Keratinocyte (primary cell): ENCODE measurements around the gene TM9SF3. TPM values are rescaled to one million over a fixed set of nuclear protein-coding genes. Genes with fewer than 3 reads are reported as not detected.

Experiments used
- DNase-seq: peaks from one replicate; pipeline ENCODE4 v3.0.0-alpha.2; 2011; ENCODE audit warnings: low read depth, missing footprints, low spot score
- FAIRE-seq: peaks from 2 replicates; lab custom pipeline; 2011; peaks lifted over from hg19 to GRCh38; lab: Jason Lieb, UNC
- H2AFZ ChIP-seq: 2 replicates; pipeline ENCODE4 v1.6.0; 2012; ENCODE audit warnings: low read length, control low read depth, inconsistent platforms; ENCODE audit not compliant: control insufficient read depth
- H3K27ac ChIP-seq: 2 replicates; pipeline ENCODE4 v1.5.1; 2011; ENCODE audit warnings: low read length; ENCODE audit not compliant: control insufficient read depth, insufficient read depth
- H3K27me3 ChIP-seq: 3 replicates; pipeline ENCODE4 v1.6.0; 2011; ENCODE audit warnings: low read length; ENCODE audit not compliant: control insufficient read depth, insufficient read depth; ENCODE audit errors: extremely low read depth
- H3K36me3 ChIP-seq, 2 experiments: 2 replicates in 1 of 2; 3 replicates in 1 of 2; pipeline ENCODE4 v1.5.1; 2011; ENCODE audit warnings: low read length in 2 of 2, mild to moderate bottlenecking in 1 of 2; ENCODE audit not compliant: control insufficient read depth in 2 of 2, insufficient read depth in 2 of 2; ENCODE audit errors: extremely low read depth in 1 of 2
- H3K4me1 ChIP-seq: 3 replicates; pipeline ENCODE4 v1.5.1; 2011; ENCODE audit warnings: low read length; ENCODE audit not compliant: control insufficient read depth, insufficient read depth; ENCODE audit errors: extremely low read depth
- H3K4me2 ChIP-seq: 3 replicates; pipeline ENCODE4 v1.6.0; 2011; ENCODE audit warnings: low read depth, low read length; ENCODE audit not compliant: control insufficient read depth, insufficient read depth; ENCODE audit errors: extremely low read depth
- H3K4me3 ChIP-seq, 3 experiments: fragments of 200-600 bp in 1 of 3; sonication (generic) in 1 of 3; 2 replicates in 2 of 3; 3 replicates in 1 of 3; pipeline ENCODE4 v1.5.1; 2011 to 2016; ENCODE audit warnings: low read length in 3 of 3, mild to moderate bottlenecking in 3 of 3, control low read depth in 2 of 3, inconsistent platforms in 1 of 3, low read depth in 1 of 3, mixed read lengths in 1 of 3, mixed run types in 1 of 3, moderate library complexity in 1 of 3; ENCODE audit not compliant: control insufficient read depth in 2 of 3, insufficient read depth in 2 of 3; ENCODE audit errors: extremely low read depth in 1 of 3
- H3K79me2 ChIP-seq: 2 replicates; pipeline ENCODE4 v1.6.0; 2012; ENCODE audit warnings: low read length; ENCODE audit not compliant: control insufficient read depth, insufficient read depth
- H3K9ac ChIP-seq: 3 replicates; pipeline ENCODE4 v1.6.0; 2011; ENCODE audit warnings: low read length; ENCODE audit not compliant: control insufficient read depth, insufficient read depth; ENCODE audit errors: extremely low read depth
- H3K9me1 ChIP-seq: 3 replicates; pipeline ENCODE4 v1.6.0; 2011; ENCODE audit warnings: low read length; ENCODE audit not compliant: control insufficient read depth, insufficient read depth; ENCODE audit errors: extremely low read depth
- H3K9me3 ChIP-seq: 2 replicates; pipeline ENCODE4 v1.5.1; 2012; ENCODE audit warnings: low read depth, low read length; ENCODE audit not compliant: control insufficient read depth
- H4K20me1 ChIP-seq: 3 replicates; pipeline ENCODE4 v1.6.0; 2011; ENCODE audit warnings: low read length; ENCODE audit not compliant: control insufficient read depth, insufficient read depth; ENCODE audit errors: extremely low read depth
- CTCF ChIP-seq, 3 experiments: IDR thresholded peaks in 1 of 3; conservative IDR thresholded peaks in 1 of 3; optimal IDR thresholded peaks in 1 of 3; 2 replicates in 2 of 3; 3 replicates in 1 of 3; pipeline versions ENCODE3 to v1.5.1; 2011; ENCODE audit warnings: low read length in 3 of 3, mild to moderate bottlenecking in 3 of 3, moderate library complexity in 2 of 3, control low read depth in 1 of 3, inconsistent platforms in 1 of 3; ENCODE audit not compliant: insufficient read depth in 2 of 3; ENCODE audit errors: extremely low read depth in 1 of 3
- EZH2 ChIP-seq: IDR thresholded peaks from one replicate; pipeline ENCODE4 v1.6.1; 2012; ENCODE audit warnings: inconsistent platforms, mild to moderate bottlenecking, low read length, moderate library complexity
- dilution Hi-C: fragments of 300-500 bp; cut with MboI; formaldehyde crosslinking; loops from one replicate; pipeline ENCODE4 v1.7.0; 2020; ENCODE audit warnings: low sequenced_read_pairs; ENCODE audit not compliant: extremely low pct_ligation_motif_present
- polyA plus RNA-seq, 5 experiments: library from polyadenylated mRNA; depleted of rRNA in 3 of 5; stranded (reverse) in 3 of 5; stranded (forward) in 1 of 5; unstranded in 1 of 5; fragments of >200 nt; gene quantifications; 1 replicate in 1 of 5; 2 replicates in 3 of 5; 3 replicates in 1 of 5; pipeline versions ENCODE4 v1.2.1 to v1.2.3, GENCODE V29; 2011 to 2012; ENCODE audit warnings: missing spikeins in 2 of 5, low read depth in 1 of 5, low replicate concordance in 1 of 5

Gene TM9SF3
- polyA plus RNA-seq, 1 donor (not counting 4 experiments of a cell fraction or from before 2014, with no cell fraction given) = 90.0 TPM

GRCh38 chr10:96516337-96516736, 70.5 kb downstream of the TM9SF3 start:
- Histone ChIP-seq H4K20me1 (no peaks in the 10 kb centered on the region), H3K4me3 (no peak overlapping the region), H3K79me2 (no peaks in the 10 kb centered on the region), H3K9ac (no peak overlapping the region), H3K27me3 (peaks cover 15% of the 10 kb centered on the region), H3K9me3 (no peaks in the 10 kb centered on the region), H3K9me1 (no peaks in the 10 kb centered on the region), H3K4me2 (no peak overlapping the region), H3K36me3 (peaks cover 0 to 2% of the 10 kb centered on the region in 2 experiments), H3K27ac (no peak overlapping the region), H2AFZ (no peak overlapping the region), H3K4me1 (peaks cover 18% of the 10 kb centered on the region)
- FAIRE-seq = no peak
- no peak for DNase-seq
- dilution Hi-C loops = no loop called here
- TF ChIP-seq CTCF (optimal IDR thresholded peaks at IDR 0.05 in 1 of 3, IDR thresholded peaks at IDR 0.05 in 1 of 3, conservative IDR thresholded peaks at IDR 0.05 in 1 of 3; ENCODE audit: extremely low read depth in 1 of 3, insufficient read depth in 2 of 3, low read length in 3 of 3) = no peak
- no peak for TF ChIP-seq EZH2

- Histone ChIP-seq H2AFZ (peak within 1 kb of the TSS; percentile 56), H3K27ac (no peak within 1 kb of the TSS), H3K4me1 (peaks cover 24% of the 10 kb centered on the region), H3K79me2 (no peaks in the 10 kb centered on the region), H3K9me1 (no peaks in the 10 kb centered on the region), H3K4me2 (peak within 1 kb of the TSS; percentile 87), H3K27me3 (peaks cover 15% of the 10 kb centered on the region), H3K36me3 (no peaks in the 10 kb centered on the region), H3K9me3 (no peaks in the 10 kb centered on the region), H3K9ac (peak within 1 kb of the TSS; percentile 9), H4K20me1 (no peaks in the 10 kb centered on the region), H3K4me3 (peak within 1 kb of the TSS; percentile 44 to 60 (median 60))
- dilution Hi-C loops = no loop called here
- DNase-seq = peak; percentile 33
- FAIRE-seq = peak; percentile 13
- no peak for TF ChIP-seq EZH2
- TF ChIP-seq CTCF (optimal IDR thresholded peaks at IDR 0.05 in 1 of 3, IDR thresholded peaks at IDR 0.05 in 1 of 3, conservative IDR thresholded peaks at IDR 0.05 in 1 of 3; ENCODE audit: extremely low read depth in 1 of 3, insufficient read depth in 2 of 3, low read length in 3 of 3) = peak; percentile 32 to 86 (median 72)
These were observed 72.9 kb downstream of the TM9SF3 start, which contains the start of gene TLL2 for GRCh38 chr10:96513698-96514561. TSS of gene TLL2 (minus strand) at chr10:96513926. CDS start at chr10:96513685, 241 bp downstream.
